GM10248 (cell line): ENCODE measurements around the gene EYA3.
"Not testable (repeated sequence)": the region's sequence is repeated elsewhere in the genome, so short reads cannot be mapped to it uniquely, and the experiment has no call there.

ENCODE experiments used
- CTCF ChIA-PET: fragments of 300-600 bp; sonication (Branson Sonifier 250); formaldehyde crosslinking; extraction: SDS; loops from one replicate; lab custom pipeline; 2021; ENCODE audit warnings: antibody characterized with exemption; lab: Yijun Ruan, JAX
- POLR2A ChIA-PET: fragments of 350-650 bp; sonication (Branson Sonifier 250); formaldehyde crosslinking; extraction: SDS; loops from one replicate; lab custom pipeline; 2020; ENCODE audit warnings: antibody characterized with exemption; lab: Yijun Ruan, JAX
- DNase-seq: peaks from one replicate; pipeline ENCODE4 v3.0.0; 2012; ENCODE audit errors: extremely low spot score
- CTCF ChIP-seq: IDR thresholded peaks from 2 replicates; pipeline ENCODE4 v1.5.1; 2012; ENCODE audit warnings: mild to moderate bottlenecking, low read depth; ENCODE audit errors: extremely low read depth, missing control alignments, control extremely low read depth

The EYA3 gene

GRCh38 chr1:28002600-28002999 lies 85.8 kb downstream of the EYA3 start:
- no peak for DNase-seq
- ChIA-PET POLR2A (no interaction called here), CTCF (interaction anchor here (1.1 to 2.1 kb wide), 5 partner anchors 8 to 145 kb away, joined by 3 to 7 read pairs (median 5); no protein-coding TSS in a partner anchor)
- no peak for TF ChIP-seq CTCF

- CTCF ChIA-PET, result interaction anchor here (1.9 kb wide), 1 partner anchor 18 kb away, joined by 11 read pairs; no protein-coding TSS in a partner anchor
- no peak for DNase-seq
- no peak for TF ChIP-seq CTCF
- POLR2A ChIA-PET, result no interaction called here
These were observed 89.4 kb downstream of the EYA3 start for GRCh38 chr1:27999055-27999454.

- CTCF ChIA-PET, result interaction anchor here (1.0 to 1.2 kb wide), 2 partner anchors 11 to 14 kb away, joined by 3 read pairs; no protein-coding TSS in a partner anchor
- POLR2A ChIA-PET, DNase-seq: not testable (repeated sequence)
These were observed 93.9 kb downstream of the EYA3 start for GRCh38 chr1:27994526-27994925.

GRCh38 chr1:27994060-27994459 lies 94.3 kb downstream of the EYA3 start:
- DNase-seq, result no peak
- POLR2A ChIA-PET, result no interaction called here
- CTCF ChIA-PET, result interaction anchor here (1.0 to 1.2 kb wide), 2 partner anchors 11 to 14 kb away, joined by 3 read pairs; no protein-coding TSS in a partner anchor
- no peak for TF ChIP-seq CTCF

- ChIA-PET CTCF (interaction anchor here (0.9 to 1.4 kb wide), 6 partner anchors 9 to 21 kb away, joined by 3 to 5 read pairs (median 3); no protein-coding TSS in a partner anchor), POLR2A (no interaction called here)
- TF ChIP-seq CTCF, result no peak
- no peak for DNase-seq
These were observed 95.2 kb downstream of the EYA3 start for GRCh38 chr1:27993241-27993640.

GRCh38 chr1:27992276-27992675 lies 96.1 kb downstream of the EYA3 start:
- ChIA-PET CTCF (interaction anchor here (0.9 to 1.4 kb wide), 5 partner anchors 10 to 22 kb away, joined by 3 to 5 read pairs (median 4); no protein-coding TSS in a partner anchor), POLR2A (no interaction called here)
- DNase-seq, result no peak
- TF ChIP-seq CTCF, result no peak

GRCh38 chr1:27990920-27991537 lies 97.4 kb downstream of the EYA3 start:
- POLR2A ChIA-PET, result no interaction called here
- no peak for DNase-seq
- CTCF ChIA-PET, result interaction anchor here (1.1 to 2.1 kb wide), 3 partner anchors 11 to 133 kb away, joined by 3 to 5 read pairs (median 3); no protein-coding TSS in a partner anchor
- no peak for TF ChIP-seq CTCF
